AG09309 (cell line): Measurements from ENCODE around the gene CELF4.
A peak's percentile ranks its signal among the peaks of the same experiment; 100 is the strongest.

Experiments used
- DNase-seq: peaks from one replicate; pipeline ENCODE4 v3.0.0-alpha.2; 2010; ENCODE audit warnings: low read depth
- H3K4me3 ChIP-seq: 2 replicates; pipeline ENCODE4 v1.5.1; 2011; ENCODE audit warnings: mild to moderate bottlenecking, low read depth, low read length, moderate library complexity; ENCODE audit not compliant: control insufficient read depth
- CTCF ChIP-seq: IDR thresholded peaks from 2 replicates; pipeline ENCODE4 v1.5.1; 2011; ENCODE audit warnings: mild to moderate bottlenecking, low read depth, low read length, inconsistent platforms; ENCODE audit not compliant: insufficient read depth, control insufficient read depth; ENCODE audit errors: missing control alignments

Gene CELF4

GRCh38 chr18:37491526-37491925, 74.1 kb downstream of the CELF4 start:
- TF ChIP-seq CTCF = no peak
- no peak for DNase-seq
- H3K4me3 ChIP-seq = no peak overlapping the region

- H3K4me3 ChIP-seq = no peak overlapping the region
- DNase-seq = no peak
- TF ChIP-seq CTCF = no peak
These were observed 75.6 kb downstream of the CELF4 start for GRCh38 chr18:37489998-37490397.

- no peak for DNase-seq
- H3K4me3 ChIP-seq = no peak overlapping the region
- no peak for TF ChIP-seq CTCF
These were observed 76.6 kb downstream of the CELF4 start for GRCh38 chr18:37489011-37489410.

GRCh38 chr18:37487400-37487867, 78.2 kb downstream of the CELF4 start:
- no peak for DNase-seq
- no peak overlapping the region for H3K4me3 ChIP-seq
- no peak for TF ChIP-seq CTCF

- no peak for TF ChIP-seq CTCF
These were observed 78.8 kb downstream of the CELF4 start for GRCh38 chr18:37486848-37487247.

GRCh38 chr18:37484983-37485834, 80.4 kb downstream of the CELF4 start:
- TF ChIP-seq CTCF = peak; percentile 24
- no peak for DNase-seq
- no peak overlapping the region for H3K4me3 ChIP-seq

More at GRCh38 chr18:37486848-37487247, 78.8 kb downstream of the CELF4 start:
- no peak overlapping the region for H3K4me3 ChIP-seq
- no peak for DNase-seq
